Retinal pigment epithelial cell (primary cell): ENCODE measurements around the gene ZFAND6.

ENCODE experiments used
- DNase-seq: peaks from one replicate; pipeline ENCODE4 v3.0.0-alpha.2; 2010; ENCODE audit warnings: low read depth
- H3K4me3 ChIP-seq: 2 replicates; pipeline ENCODE4 v1.5.1; 2011; ENCODE audit warnings: mild to moderate bottlenecking, low read length, control low read depth, moderate library complexity
- CTCF ChIP-seq: conservative IDR thresholded peaks from 2 replicates; pipeline ENCODE4 v1.5.1; 2011; ENCODE audit warnings: low read depth, low read length, control low read depth, inconsistent platforms

Gene ZFAND6

GRCh38 chr15:80058044-80058443, 1.4 kb upstream of the ZFAND6 start:
- no peak for TF ChIP-seq CTCF
- no peak overlapping the region for H3K4me3 ChIP-seq
- no peak for DNase-seq

- H3K4me3 ChIP-seq, result peak overlapping the region; percentile 81
- no peak for TF ChIP-seq CTCF
- DNase-seq, result no peak
These were observed 395 bp downstream of the ZFAND6 start for GRCh38 chr15:80059786-80060355.

- no peak for TF ChIP-seq CTCF
These were observed 1.0 kb downstream of the ZFAND6 start for GRCh38 chr15:80060356-80061006.

GRCh38 chr15:80061582-80061981, 2.1 kb downstream of the ZFAND6 start:
- no peak for DNase-seq
- peak overlapping the region; percentile 81 for H3K4me3 ChIP-seq
- no peak for TF ChIP-seq CTCF

More at GRCh38 chr15:80060356-80061006, 1.0 kb downstream of the ZFAND6 start:
- H3K4me3 ChIP-seq, result peak overlapping the region; percentile 81
- no peak for DNase-seq

- DNase-seq, result no peak
- TF ChIP-seq CTCF, result no peak
- H3K4me3 ChIP-seq, result no peak overlapping the region
These were observed 7.4 kb downstream of the ZFAND6 start for GRCh38 chr15:80066912-80067311.

GRCh38 chr15:80068578-80068977, 9.1 kb downstream of the ZFAND6 start:
- TF ChIP-seq CTCF, result no peak
- H3K4me3 ChIP-seq, result no peak overlapping the region
- DNase-seq, result no peak

- no peak overlapping the region for H3K4me3 ChIP-seq
- no peak for DNase-seq
- no peak for TF ChIP-seq CTCF
These were observed 11.4 kb downstream of the ZFAND6 start for GRCh38 chr15:80070840-80071239.
